HEK293 (cell line): ENCODE measurements around the gene SFXN3.

Source experiments
- CTCF ChIA-PET: fragments of 350-600 bp; formaldehyde crosslinking; extraction: SDS; loops from one replicate; lab custom pipeline; 2021; ENCODE audit warnings: antibody characterized with exemption; lab: Yijun Ruan, JAX
- POLR2A ChIA-PET: fragments of 300-600 bp; formaldehyde crosslinking; extraction: SDS; loops from one replicate; lab custom pipeline; 2020; ENCODE audit warnings: antibody characterized with exemption, inconsistent platforms; lab: Yijun Ruan, JAX
- H3K27ac ChIP-seq: fragments of 200-500 bp; sonication (Bioruptor generic); 2 replicates; pipeline ENCODE4 v1.5.1; 2014; ENCODE audit warnings: low read depth, low read length, control low read depth, inconsistent platforms; ENCODE audit errors: extremely low read depth
- H3K36me3 ChIP-seq, 2 experiments: fragments of 200-500 bp in 1 of 2; sonication (Bioruptor generic) in 1 of 2; 1 replicate in 1 of 2; 2 replicates in 1 of 2; pipeline ENCODE4 v1.5.1; 2014 to 2017; ENCODE audit warnings: inconsistent platforms in 2 of 2, low read length in 2 of 2; ENCODE audit not compliant: control insufficient read depth in 2 of 2, insufficient read depth in 1 of 2
- H3K4me1 ChIP-seq: fragments of 200-500 bp; sonication (Bioruptor generic); 2 replicates; pipeline ENCODE4 v1.5.1; 2014; ENCODE audit warnings: mild to moderate bottlenecking, low read length, inconsistent platforms; ENCODE audit not compliant: control insufficient read depth, insufficient read depth
- H3K4me3 ChIP-seq: 2 replicates; pipeline ENCODE4 v1.5.1; 2011; ENCODE audit warnings: low read depth, mild to moderate bottlenecking, control low read depth, low read length, moderate library complexity
- H3K9me3 ChIP-seq: fragments of 200-500 bp; sonication (Bioruptor generic); 2 replicates; pipeline ENCODE4 v1.5.1; 2014; ENCODE audit warnings: low read depth, low read length, inconsistent platforms; ENCODE audit not compliant: control insufficient read depth, insufficient read depth
- EGR2 ChIP-seq: fragments of 450-650 bp; formaldehyde crosslinking; IDR thresholded peaks from 2 replicates; pipeline ENCODE4 v1.5.1; 2016; ENCODE audit warnings: low read depth, missing biosample characterization, missing genetic modification characterization
- GLI4 ChIP-seq: fragments of 450-650 bp; formaldehyde crosslinking; IDR thresholded peaks from 2 replicates; pipeline ENCODE4 v1.5.1; 2016; ENCODE audit warnings: missing biosample characterization, missing genetic modification characterization
- HOXA7 ChIP-seq: sonication (generic); formaldehyde crosslinking; IDR thresholded peaks from 2 replicates; pipeline ENCODE4 v1.8.1; 2022; ENCODE audit warnings: missing genetic modification reagents, borderline replicate concordance
- KLF16 ChIP-seq: fragments of 450-650 bp; formaldehyde crosslinking; IDR thresholded peaks from 2 replicates; pipeline ENCODE4 v1.5.1; 2017; ENCODE audit warnings: missing biosample characterization, missing genetic modification characterization
- OSR2 ChIP-seq: fragments of 450-650 bp; formaldehyde crosslinking; IDR thresholded peaks from 2 replicates; pipeline ENCODE4 v1.5.1; 2016; ENCODE audit warnings: missing biosample characterization, missing genetic modification characterization
- PRDM1 ChIP-seq: fragments of 450-650 bp; formaldehyde crosslinking; IDR thresholded peaks from 2 replicates; pipeline ENCODE4; 2016; ENCODE audit warnings: missing biosample characterization, missing genetic modification characterization
- REPIN1 ChIP-seq: fragments of 450-650 bp; formaldehyde crosslinking; IDR thresholded peaks from 2 replicates; pipeline ENCODE4 v1.5.1; 2017; ENCODE audit warnings: missing biosample characterization, missing genetic modification characterization, low read depth
- SP3 ChIP-seq: fragments of 450-650 bp; formaldehyde crosslinking; IDR thresholded peaks from 2 replicates; pipeline ENCODE4 v1.5.1; 2016; ENCODE audit warnings: missing biosample characterization, missing genetic modification characterization
- YY1 ChIP-seq: fragments of 450-650 bp; formaldehyde crosslinking; IDR thresholded peaks from 2 replicates; pipeline ENCODE4 v1.5.1; 2018; ENCODE audit warnings: missing biosample characterization, missing genetic modification characterization
- ZBTB1 ChIP-seq: fragments of 450-650 bp; formaldehyde crosslinking; IDR thresholded peaks from 2 replicates; pipeline ENCODE4 v1.5.1; 2016; ENCODE audit warnings: missing biosample characterization, missing genetic modification characterization
- ZFHX2 ChIP-seq: fragments of 450-650 bp; formaldehyde crosslinking; conservative IDR thresholded peaks from 2 replicates; pipeline ENCODE4 v1.5.1; 2016; ENCODE audit warnings: missing biosample characterization, missing genetic modification characterization
- ZIC2 ChIP-seq: fragments of 450-650 bp; formaldehyde crosslinking; IDR thresholded peaks from 2 replicates; pipeline ENCODE4 v1.5.1; 2016; ENCODE audit warnings: missing biosample characterization, missing genetic modification characterization
- ZNF19 ChIP-seq: fragments of 450-650 bp; formaldehyde crosslinking; IDR thresholded peaks from 2 replicates; pipeline ENCODE4; 2016; ENCODE audit warnings: missing biosample characterization, missing genetic modification characterization, low read depth
- ZNF214 ChIP-seq: fragments of 450-650 bp; formaldehyde crosslinking; IDR thresholded peaks from 2 replicates; pipeline ENCODE4 v1.5.1; 2017; ENCODE audit warnings: missing biosample characterization, mild to moderate bottlenecking, missing genetic modification characterization, borderline replicate concordance
- ZNF274 ChIP-seq, 2 experiments: fragments of 200-500 bp in 1 of 2; fragments of 450-650 bp in 1 of 2; sonication (Bioruptor generic) in 1 of 2; formaldehyde crosslinking in 1 of 2; IDR thresholded peaks; 2 replicates each; pipeline versions ENCODE4 v1.5.1 to v1.6.1; 2014 to 2016; ENCODE audit warnings: borderline replicate concordance in 1 of 2, inconsistent platforms in 1 of 2, low read length in 1 of 2, missing biosample characterization in 1 of 2, missing genetic modification characterization in 1 of 2
- ZNF341 ChIP-seq: fragments of 450-650 bp; formaldehyde crosslinking; IDR thresholded peaks from 2 replicates; pipeline ENCODE4; 2016; ENCODE audit warnings: low read depth, missing biosample characterization, missing genetic modification characterization
- ZNF621 ChIP-seq: fragments of 450-650 bp; formaldehyde crosslinking; IDR thresholded peaks from 2 replicates; pipeline ENCODE4 v1.5.1; 2017; ENCODE audit warnings: missing biosample characterization, missing genetic modification characterization
- TF ChIP-seq, protein P1 (sequence below): fragments of 450-650 bp; IDR thresholded peaks from 2 replicates; pipeline ENCODE4 v1.5.1; 2018; ENCODE audit warnings: missing biosample characterization, missing genetic modification characterization
- TF ChIP-seq, protein P2 (sequence below): fragments of 450-650 bp; formaldehyde crosslinking; IDR thresholded peaks from 2 replicates; pipeline ENCODE4 v1.5.1; 2016; ENCODE audit warnings: missing biosample characterization, missing genetic modification characterization
- TF ChIP-seq, protein P3 (sequence below): fragments of 450-650 bp; formaldehyde crosslinking; IDR thresholded peaks from 2 replicates; pipeline ENCODE4 v1.5.1; 2016; ENCODE audit warnings: missing biosample characterization, missing genetic modification characterization
- TF ChIP-seq, protein P4 (sequence below): fragments of 450-650 bp; formaldehyde crosslinking; IDR thresholded peaks from 2 replicates; pipeline ENCODE4 v1.5.1; 2016; ENCODE audit warnings: missing biosample characterization, missing genetic modification characterization

The SFXN3 gene

DNA sequence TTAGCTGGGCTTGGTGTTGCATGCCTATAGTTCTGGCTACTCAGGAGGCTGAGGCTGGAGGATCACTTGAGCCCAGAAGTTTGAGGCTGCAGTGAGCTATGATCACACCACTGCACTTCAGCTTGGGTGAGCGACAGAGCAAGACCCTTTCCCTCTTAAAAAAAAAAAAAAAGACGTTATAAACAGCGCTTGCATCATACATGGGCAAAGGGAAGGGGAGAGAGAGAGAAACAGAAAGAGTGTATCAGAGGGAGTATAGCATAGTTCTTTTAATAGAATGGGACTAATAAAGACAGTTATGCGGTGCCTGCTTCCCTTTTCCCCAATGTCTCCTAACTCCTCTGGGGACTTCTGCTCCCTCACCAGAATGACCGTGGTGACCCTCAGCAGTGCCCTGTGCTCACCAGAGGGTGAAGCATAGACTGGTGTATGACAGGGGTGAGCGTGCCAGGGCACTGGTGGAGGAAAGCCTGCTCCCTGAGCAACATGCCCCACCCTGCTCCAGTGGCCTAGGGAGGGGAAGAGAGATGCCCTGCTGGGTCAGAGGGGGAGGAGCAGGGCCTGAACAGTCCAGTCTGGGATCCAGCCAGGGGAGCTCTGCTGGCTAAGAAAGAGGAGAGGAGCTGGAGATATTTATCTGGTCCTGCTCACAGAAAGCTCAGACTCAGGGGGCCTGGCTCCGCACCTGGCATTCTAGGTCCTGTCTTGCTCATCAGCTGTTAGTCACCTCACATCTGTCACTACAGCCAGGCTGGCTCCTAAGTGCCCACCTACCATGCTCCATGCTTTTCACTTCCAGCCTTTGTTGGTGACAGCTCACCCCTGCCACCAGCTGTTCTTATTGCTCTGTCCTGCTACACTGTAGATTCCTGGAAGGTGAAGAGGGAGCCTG lies 2.3 kb upstream of the SFXN3 start:
- CTCF ChIA-PET, result interaction anchor here (0.6 to 6.9 kb wide), 12 partner anchors 12 to 325 kb away, joined by 3 to 129 read pairs (median 5); no protein-coding TSS in a partner anchor
- no peak overlapping the region for H3K27ac ChIP-seq
- POLR2A ChIA-PET, result interaction anchor here (0.7 to 1.0 kb wide), 3 partner anchors 14 to 111 kb away, joined by 3 read pairs; no protein-coding TSS in a partner anchor

DNA sequence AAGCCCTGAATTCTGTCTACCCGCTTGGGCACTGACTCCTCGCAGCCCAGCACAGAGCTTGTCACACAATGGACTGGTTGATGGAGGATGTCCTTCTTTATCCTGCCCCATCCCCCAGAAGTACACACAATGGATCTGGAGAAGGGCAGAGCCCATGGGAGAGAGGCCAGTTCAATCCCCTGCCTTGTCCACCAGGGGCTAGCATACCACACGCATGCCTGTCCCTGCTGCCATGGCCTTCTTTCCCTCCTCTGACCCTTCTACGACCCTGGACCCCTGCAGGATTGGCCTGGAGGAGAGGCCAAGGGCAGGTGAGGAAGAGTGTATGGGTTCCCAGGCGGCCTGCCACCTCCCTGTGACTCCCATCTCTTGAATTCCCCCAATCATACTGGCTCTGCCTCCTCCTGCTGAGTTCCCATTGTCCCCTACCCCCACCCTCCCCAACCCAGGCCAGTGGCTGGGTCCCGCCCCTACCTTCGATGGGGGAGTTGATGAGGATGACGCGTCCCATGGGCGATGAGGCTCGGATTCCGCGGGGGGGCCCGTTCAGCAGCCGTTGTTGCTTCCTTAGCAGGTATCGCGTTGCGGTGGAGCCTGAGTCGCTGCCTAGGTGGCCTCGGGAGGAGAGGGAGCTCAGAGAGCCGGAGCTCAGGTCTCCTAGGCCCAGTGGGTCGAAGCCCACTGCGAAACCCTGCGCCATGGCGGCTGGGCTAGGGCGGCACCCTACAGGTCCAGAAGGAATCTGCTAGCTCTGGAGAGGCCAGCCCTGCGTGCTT lies 1.3 kb upstream of the SFXN3 start:
- ChIA-PET CTCF (interaction anchor here (0.6 to 6.9 kb wide), 12 partner anchors 11 to 113 kb away, joined by 3 to 129 read pairs (median 5); no protein-coding TSS in a partner anchor), POLR2A (interaction anchor here (0.5 to 2.6 kb wide), 4 partner anchors 13 to 152 kb away, joined by 3 to 29 read pairs (median 6); no protein-coding TSS in a partner anchor)
- Histone ChIP-seq H3K4me1 (peaks cover 20% of the 10 kb centered on the region), H3K27ac (no peak overlapping the region), H3K4me3 (no peak overlapping the region), H3K36me3 (no peaks in the 10 kb centered on the region), H3K9me3 (no peaks in the 10 kb centered on the region)
- no peak for TF ChIP-seq ZNF621 (tag by site-specific recombination)
- no peak for TF ChIP-seq ZNF19 (tag by site-specific recombination)
- TF ChIP-seq, protein P1, sequence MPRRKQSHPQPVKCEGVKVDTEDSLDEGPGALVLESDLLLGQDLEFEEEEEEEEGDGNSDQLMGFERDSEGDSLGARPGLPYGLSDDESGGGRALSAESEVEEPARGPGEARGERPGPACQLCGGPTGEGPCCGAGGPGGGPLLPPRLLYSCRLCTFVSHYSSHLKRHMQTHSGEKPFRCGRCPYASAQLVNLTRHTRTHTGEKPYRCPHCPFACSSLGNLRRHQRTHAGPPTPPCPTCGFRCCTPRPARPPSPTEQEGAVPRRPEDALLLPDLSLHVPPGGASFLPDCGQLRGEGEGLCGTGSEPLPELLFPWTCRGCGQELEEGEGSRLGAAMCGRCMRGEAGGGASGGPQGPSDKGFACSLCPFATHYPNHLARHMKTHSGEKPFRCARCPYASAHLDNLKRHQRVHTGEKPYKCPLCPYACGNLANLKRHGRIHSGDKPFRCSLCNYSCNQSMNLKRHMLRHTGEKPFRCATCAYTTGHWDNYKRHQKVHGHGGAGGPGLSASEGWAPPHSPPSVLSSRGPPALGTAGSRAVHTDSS (tag by site-specific recombination), result no peak
- no peak for TF ChIP-seq ZBTB1 (tag by site-specific recombination)
- no peak for TF ChIP-seq ZNF214
- no peak for TF ChIP-seq HOXA7 (CRISPR knock-in tag)
- no peak for TF ChIP-seq PRDM1
- TF ChIP-seq EGR2 (tag by site-specific recombination), result no peak
- peak; percentile 55 for TF ChIP-seq OSR2 (tag by site-specific recombination)
- no peak for TF ChIP-seq YY1
- TF ChIP-seq, protein P2, sequence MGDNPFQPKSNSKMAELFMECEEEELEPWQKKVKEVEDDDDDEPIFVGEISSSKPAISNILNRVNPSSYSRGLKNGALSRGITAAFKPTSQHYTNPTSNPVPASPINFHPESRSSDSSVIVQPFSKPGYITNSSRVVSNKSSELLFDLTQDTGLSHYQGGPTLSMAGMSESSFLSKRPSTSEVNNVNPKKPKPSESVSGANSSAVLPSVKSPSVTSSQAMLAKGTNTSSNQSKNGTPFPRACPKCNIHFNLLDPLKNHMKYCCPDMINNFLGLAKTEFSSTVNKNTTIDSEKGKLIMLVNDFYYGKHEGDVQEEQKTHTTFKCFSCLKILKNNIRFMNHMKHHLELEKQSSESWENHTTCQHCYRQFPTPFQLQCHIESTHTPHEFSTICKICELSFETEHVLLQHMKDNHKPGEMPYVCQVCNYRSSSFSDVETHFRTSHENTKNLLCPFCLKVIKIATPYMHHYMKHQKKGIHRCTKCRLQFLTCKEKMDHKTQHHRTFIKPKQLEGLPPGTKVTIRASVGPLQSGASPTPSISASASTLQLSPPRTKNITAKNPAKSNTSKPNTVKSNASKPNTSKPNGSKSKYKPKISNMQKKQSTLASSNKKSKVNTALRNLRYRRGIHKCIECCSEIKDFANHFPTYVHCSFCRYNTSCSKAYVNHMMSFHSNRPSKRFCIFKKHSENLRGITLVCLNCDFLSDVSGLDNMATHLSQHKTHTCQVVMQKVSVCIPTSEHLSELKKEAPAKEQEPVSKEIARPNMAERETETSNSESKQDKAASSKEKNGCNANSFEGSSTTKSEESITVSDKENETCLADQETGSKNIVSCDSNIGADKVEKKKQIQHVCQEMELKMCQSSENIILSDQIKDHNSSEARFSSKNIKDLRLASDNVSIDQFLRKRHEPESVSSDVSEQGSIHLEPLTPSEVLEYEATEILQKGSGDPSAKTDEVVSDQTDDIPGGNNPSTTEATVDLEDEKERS, result no peak
- TF ChIP-seq REPIN1 (tag by site-specific recombination), result no peak

More for the DNA sequence above, 2.3 kb upstream of the SFXN3 start:
- H3K4me3 ChIP-seq, result no peak overlapping the region
- H3K9me3 ChIP-seq, result no peaks in the 10 kb centered on the region
- TF ChIP-seq ZNF274 (IDR thresholded peaks at IDR 0.05; ENCODE audit: low read length), result no peak
- no peak for TF ChIP-seq ZNF274 (tag by site-specific recombination; IDR thresholded peaks at IDR 0.05; ENCODE audit: borderline replicate concordance)
- TF ChIP-seq ZNF341 (tag by site-specific recombination), result no peak
- TF ChIP-seq ZFHX2 (tag by site-specific recombination), result no peak
- TF ChIP-seq EGR2 (tag by site-specific recombination), result no peak
- 0 out of 2 replicates have a peak, but pooled peaks have one; percentile 20 for TF ChIP-seq SP3
- TF ChIP-seq ZIC2 (tag by site-specific recombination), result peak; percentile 72
- TF ChIP-seq, protein P3, sequence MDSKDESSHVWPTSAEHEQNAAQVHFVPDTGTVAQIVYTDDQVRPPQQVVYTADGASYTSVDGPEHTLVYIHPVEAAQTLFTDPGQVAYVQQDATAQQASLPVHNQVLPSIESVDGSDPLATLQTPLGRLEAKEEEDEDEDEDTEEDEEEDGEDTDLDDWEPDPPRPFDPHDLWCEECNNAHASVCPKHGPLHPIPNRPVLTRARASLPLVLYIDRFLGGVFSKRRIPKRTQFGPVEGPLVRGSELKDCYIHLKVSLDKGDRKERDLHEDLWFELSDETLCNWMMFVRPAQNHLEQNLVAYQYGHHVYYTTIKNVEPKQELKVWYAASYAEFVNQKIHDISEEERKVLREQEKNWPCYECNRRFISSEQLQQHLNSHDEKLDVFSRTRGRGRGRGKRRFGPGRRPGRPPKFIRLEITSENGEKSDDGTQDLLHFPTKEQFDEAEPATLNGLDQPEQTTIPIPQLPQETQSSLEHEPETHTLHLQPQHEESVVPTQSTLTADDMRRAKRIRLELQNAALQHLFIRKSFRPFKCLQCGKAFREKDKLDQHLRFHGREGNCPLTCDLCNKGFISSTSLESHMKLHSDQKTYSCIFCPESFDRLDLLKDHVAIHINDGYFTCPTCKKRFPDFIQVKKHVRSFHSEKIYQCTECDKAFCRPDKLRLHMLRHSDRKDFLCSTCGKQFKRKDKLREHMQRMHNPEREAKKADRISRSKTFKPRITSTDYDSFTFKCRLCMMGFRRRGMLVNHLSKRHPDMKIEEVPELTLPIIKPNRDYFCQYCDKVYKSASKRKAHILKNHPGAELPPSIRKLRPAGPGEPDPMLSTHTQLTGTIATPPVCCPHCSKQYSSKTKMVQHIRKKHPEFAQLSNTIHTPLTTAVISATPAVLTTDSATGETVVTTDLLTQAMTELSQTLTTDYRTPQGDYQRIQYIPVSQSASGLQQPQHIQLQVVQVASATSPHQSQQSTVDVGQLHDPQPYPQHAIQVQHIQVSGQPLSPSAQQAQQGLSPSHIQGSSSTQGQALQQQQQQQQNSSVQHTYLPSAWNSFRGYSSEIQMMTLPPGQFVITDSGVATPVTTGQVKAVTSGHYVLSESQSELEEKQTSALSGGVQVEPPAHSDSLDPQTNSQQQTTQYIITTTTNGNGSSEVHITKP (tag by site-specific recombination), result peak; percentile 80
- no peak for TF ChIP-seq GLI4 (tag by site-specific recombination)
- TF ChIP-seq, protein P4, sequence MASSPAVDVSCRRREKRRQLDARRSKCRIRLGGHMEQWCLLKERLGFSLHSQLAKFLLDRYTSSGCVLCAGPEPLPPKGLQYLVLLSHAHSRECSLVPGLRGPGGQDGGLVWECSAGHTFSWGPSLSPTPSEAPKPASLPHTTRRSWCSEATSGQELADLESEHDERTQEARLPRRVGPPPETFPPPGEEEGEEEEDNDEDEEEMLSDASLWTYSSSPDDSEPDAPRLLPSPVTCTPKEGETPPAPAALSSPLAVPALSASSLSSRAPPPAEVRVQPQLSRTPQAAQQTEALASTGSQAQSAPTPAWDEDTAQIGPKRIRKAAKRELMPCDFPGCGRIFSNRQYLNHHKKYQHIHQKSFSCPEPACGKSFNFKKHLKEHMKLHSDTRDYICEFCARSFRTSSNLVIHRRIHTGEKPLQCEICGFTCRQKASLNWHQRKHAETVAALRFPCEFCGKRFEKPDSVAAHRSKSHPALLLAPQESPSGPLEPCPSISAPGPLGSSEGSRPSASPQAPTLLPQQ (tag by site-specific recombination), result peak; percentile 33; the same call in 1 of the 2 replicates
- TF ChIP-seq KLF16 (tag by site-specific recombination), result no peak
- peaks cover 20% of the 10 kb centered on the region for H3K4me1 ChIP-seq
- H3K36me3 ChIP-seq, result no peaks in the 10 kb centered on the region
